ENCODE measurements around the gene TRMT44. TPM values are rescaled to one million over a fixed set of nuclear protein-coding genes. Genes with fewer than 3 reads are reported as not detected.

The TRMT44 gene
- total RNA-seq, 1 donor from 2014 or later = 41.2 TPM

DNA sequence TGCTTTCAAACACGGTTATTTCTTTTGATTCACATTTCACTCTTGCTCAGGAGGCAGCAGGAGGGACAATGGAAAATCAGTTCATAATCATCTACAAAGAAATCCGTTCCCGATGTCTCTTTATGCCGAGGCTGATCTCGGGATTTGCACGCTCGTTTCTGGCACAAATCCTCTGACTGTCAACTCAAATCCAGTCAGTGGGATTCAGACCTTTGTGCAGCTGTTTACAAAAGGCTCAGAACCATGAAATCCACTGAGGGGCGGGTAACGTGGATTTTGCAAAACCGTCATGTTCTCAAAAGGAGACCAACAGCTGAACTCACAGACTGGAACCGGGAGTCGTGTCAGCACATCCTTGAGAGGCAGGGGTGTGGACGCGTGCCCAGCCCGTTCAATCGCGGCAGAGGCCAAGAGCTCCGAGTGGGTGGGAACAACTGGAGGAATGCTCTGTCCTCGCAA, 46.5 kb upstream of the TRMT44 start:
- TF ChIP-seq, protein P1, sequence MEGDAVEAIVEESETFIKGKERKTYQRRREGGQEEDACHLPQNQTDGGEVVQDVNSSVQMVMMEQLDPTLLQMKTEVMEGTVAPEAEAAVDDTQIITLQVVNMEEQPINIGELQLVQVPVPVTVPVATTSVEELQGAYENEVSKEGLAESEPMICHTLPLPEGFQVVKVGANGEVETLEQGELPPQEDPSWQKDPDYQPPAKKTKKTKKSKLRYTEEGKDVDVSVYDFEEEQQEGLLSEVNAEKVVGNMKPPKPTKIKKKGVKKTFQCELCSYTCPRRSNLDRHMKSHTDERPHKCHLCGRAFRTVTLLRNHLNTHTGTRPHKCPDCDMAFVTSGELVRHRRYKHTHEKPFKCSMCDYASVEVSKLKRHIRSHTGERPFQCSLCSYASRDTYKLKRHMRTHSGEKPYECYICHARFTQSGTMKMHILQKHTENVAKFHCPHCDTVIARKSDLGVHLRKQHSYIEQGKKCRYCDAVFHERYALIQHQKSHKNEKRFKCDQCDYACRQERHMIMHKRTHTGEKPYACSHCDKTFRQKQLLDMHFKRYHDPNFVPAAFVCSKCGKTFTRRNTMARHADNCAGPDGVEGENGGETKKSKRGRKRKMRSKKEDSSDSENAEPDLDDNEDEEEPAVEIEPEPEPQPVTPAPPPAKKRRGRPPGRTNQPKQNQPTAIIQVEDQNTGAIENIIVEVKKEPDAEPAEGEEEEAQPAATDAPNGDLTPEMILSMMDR (IDR thresholded peaks at IDR 0.05; ENCODE audit: unreplicated experiment) = no peak
- Mint-ChIP-seq H3K4me1 (peaks cover 11% of the 10 kb centered on the region), H3K27me3 (ENCODE audit: low read depth) (no peaks in the 10 kb centered on the region), H3K27ac (peak overlapping the region; percentile 72), H3K9me3 (no peaks in the 10 kb centered on the region), H3K36me3 (peaks cover 38% of the 10 kb centered on the region), H3K4me3 (peak overlapping the region; percentile 8)
- no peak for DNase-seq (ENCODE audit: low spot score in 2 of 2, unreplicated experiment in 2 of 2)

DNA sequence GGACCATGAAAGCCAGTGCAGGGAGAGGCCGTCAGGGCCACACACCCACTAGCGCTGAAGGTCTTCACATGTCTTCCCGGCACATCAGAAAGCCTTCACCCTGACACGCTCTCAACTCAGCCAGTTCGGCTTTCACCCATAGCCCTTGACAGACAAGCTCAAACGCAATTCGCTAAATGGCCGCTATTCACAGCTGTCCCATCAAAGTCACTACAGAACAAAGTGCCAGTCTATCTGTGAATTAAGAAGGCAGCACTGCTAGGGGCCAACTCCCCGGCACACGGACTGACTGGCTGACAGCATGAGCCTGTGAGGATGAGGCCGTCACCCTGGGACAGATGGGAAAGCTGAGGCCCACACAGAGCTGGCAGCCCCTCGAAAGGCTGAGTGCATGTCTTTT, 45.8 kb upstream of the TRMT44 start:
- TF ChIP-seq, protein P1 (IDR thresholded peaks at IDR 0.05; ENCODE audit: unreplicated experiment) = no peak
- Mint-ChIP-seq H3K4me3 (no peak overlapping the region), H3K9me3 (no peaks in the 10 kb centered on the region), H3K4me1 (peaks cover 11% of the 10 kb centered on the region), H3K27ac (no peak overlapping the region), H3K27me3 (ENCODE audit: low read depth) (no peaks in the 10 kb centered on the region), H3K36me3 (peaks cover 40% of the 10 kb centered on the region)
- DNase-seq (ENCODE audit: low spot score in 2 of 2, unreplicated experiment in 2 of 2) = no peak

DNA sequence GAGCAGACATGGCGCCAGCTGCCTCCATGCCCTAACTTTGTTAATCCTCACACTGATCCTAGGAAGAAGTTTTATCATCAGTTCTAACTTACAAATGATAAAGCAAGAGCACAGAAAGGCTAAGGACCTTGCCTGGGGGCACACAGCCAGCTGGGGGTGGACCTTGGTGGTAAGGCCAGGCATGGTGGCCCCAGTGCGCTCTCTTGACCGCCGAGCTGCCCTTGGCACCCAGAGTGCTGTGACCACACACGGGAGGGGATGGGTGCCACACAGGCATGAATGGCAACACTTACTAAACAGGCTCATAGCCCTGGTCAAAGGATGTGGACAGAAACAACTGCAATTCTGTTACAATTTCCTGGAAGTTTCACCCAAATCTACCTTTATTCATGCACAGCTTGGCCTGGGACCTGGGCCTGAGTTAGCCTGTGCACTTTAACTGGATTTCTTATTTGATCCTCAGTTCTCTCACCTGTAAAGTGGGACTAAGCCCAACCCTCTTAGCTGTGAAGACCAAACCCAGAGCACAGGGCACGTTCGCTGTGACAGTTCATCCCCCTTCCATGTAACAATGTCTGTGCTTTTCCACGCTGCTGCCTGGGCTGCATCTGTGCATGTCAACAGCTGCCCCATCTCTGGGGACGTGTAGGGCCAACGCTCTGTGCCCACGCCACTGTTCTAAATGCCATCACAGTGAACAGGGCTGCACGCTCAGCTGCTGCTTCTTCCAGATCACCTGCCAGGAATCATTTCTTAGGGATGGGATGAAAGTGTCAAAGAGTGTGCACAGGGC, 44.9 kb upstream of the TRMT44 start:
- TF ChIP-seq, protein P1 (IDR thresholded peaks at IDR 0.05; ENCODE audit: unreplicated experiment) = no peak
- Mint-ChIP-seq H3K27ac (no peak overlapping the region), H3K27me3 (ENCODE audit: low read depth) (no peaks in the 10 kb centered on the region), H3K36me3 (peaks cover 35% of the 10 kb centered on the region), H3K4me1 (peaks cover 11% of the 10 kb centered on the region), H3K9me3 (no peaks in the 10 kb centered on the region), H3K4me3 (no peak overlapping the region)
- no peak for DNase-seq (ENCODE audit: low spot score in 2 of 2, unreplicated experiment in 2 of 2)

DNA sequence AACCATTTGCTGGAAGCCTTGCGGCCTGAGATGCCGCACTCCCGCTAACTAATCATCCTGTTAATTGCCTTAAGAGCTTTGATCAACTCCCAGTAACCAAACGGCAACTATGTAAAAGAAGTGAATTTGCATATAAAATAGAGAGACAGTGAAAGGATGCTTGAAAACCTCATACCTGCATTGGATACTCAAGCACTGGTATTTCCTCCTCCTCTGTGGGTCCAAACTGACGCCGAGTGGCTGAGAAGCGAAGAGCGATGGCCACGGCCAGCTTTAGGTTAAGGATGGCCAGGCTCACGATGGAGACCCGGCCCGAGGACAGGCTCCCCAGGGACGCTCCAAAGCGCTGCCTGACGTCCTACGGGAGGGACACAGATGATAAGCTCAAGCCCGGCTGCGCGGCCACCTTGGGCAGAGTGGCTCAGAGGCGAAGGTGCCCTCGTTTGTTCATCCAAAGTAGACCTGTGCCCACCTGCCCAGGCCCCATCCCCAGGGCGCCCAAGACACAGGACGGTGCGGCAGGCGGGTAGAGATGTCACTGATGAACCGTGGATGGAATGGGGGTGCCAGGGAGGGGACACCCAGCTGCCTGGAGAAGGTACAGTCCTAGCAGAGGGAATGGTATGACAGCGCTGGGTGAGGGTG, 43.7 kb upstream of the TRMT44 start:
- peaks cover 11% of the 10 kb centered on the region for H3K4me1 Mint-ChIP-seq
- H3K9me3 Mint-ChIP-seq = no peaks in the 10 kb centered on the region
- peaks cover 31% of the 10 kb centered on the region for H3K36me3 Mint-ChIP-seq
- H3K4me3 Mint-ChIP-seq = no peak overlapping the region
- H3K27me3 Mint-ChIP-seq (ENCODE audit: low read depth) = no peaks in the 10 kb centered on the region
- H3K27ac Mint-ChIP-seq = no peak overlapping the region
- DNase-seq (ENCODE audit: low spot score in 2 of 2, unreplicated experiment in 2 of 2) = no peak
- TF ChIP-seq, protein P1 (IDR thresholded peaks at IDR 0.05; ENCODE audit: unreplicated experiment) = no peak

- no peaks in the 10 kb centered on the region for H3K9me3 Mint-ChIP-seq
- no peaks in the 10 kb centered on the region for H3K27me3 Mint-ChIP-seq (ENCODE audit: low read depth)
- peaks cover 28% of the 10 kb centered on the region for H3K36me3 Mint-ChIP-seq
- H3K27ac Mint-ChIP-seq = no peak overlapping the region
- H3K4me3 Mint-ChIP-seq = no peak overlapping the region
- DNase-seq (ENCODE audit: low spot score in 2 of 2, unreplicated experiment in 2 of 2) = no peak
- peaks cover 17% of the 10 kb centered on the region for H3K4me1 Mint-ChIP-seq
- TF ChIP-seq, protein P1 (IDR thresholded peaks at IDR 0.05; ENCODE audit: unreplicated experiment) = no peak
Observed at GRCh38 chr4:8398347-8398746, 42.2 kb upstream of the TRMT44 start.

Data from mesothelial cell of epicardium (in vitro differentiated cells).